DMS53 treated with DMSO at 0.1 percent for 48 hours (cell line): ENCODE results near the gene PPDPF.

Experiments used
- DNase-seq: peaks from one replicate; lab custom pipeline; 2025; ENCODE audit not compliant: unreplicated experiment; lab: John Stamatoyannopoulos, UW

PPDPF gene

DNA sequence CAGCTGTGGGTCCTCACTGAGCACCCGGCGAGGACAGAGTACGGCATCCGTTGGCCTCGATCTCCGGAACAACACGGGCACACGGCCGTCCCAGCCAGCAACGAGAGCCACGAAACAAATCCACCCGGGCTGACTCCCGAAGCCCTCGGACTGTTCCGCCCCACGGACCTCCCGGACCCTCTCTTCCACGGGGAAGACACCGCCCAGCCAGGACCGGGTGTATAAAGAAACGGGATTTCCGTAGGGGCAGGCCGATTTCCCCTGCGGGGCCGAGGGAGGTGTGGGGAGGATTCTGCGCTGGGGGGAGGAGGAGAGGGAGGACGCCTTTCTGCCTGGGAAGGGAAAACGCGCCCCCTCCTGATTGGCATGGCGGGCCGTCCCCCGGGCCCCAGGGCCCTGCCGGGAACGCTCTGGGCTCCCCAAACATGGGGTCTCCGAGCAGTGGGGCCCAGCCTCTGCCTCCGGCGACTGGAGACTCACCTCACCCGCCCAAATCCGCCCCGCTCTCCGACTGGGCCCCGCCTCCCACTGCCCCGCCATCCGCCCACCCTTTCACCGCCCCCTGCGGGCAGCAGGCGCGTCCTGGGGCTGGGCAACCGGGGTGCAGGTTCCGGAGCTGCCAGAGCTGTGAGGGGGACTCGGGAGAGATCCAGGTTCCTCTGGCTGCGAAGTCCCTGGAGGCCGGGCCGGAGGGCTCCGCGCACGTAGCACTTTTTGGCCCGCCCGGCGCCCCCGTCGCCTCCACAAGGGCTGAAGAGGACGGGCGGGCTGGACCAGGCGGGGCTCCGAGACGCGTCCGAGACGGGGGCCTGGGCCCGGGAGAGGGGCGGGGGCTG, 679 bp upstream of the PPDPF start:
- DNase-seq = no peak

DNA sequence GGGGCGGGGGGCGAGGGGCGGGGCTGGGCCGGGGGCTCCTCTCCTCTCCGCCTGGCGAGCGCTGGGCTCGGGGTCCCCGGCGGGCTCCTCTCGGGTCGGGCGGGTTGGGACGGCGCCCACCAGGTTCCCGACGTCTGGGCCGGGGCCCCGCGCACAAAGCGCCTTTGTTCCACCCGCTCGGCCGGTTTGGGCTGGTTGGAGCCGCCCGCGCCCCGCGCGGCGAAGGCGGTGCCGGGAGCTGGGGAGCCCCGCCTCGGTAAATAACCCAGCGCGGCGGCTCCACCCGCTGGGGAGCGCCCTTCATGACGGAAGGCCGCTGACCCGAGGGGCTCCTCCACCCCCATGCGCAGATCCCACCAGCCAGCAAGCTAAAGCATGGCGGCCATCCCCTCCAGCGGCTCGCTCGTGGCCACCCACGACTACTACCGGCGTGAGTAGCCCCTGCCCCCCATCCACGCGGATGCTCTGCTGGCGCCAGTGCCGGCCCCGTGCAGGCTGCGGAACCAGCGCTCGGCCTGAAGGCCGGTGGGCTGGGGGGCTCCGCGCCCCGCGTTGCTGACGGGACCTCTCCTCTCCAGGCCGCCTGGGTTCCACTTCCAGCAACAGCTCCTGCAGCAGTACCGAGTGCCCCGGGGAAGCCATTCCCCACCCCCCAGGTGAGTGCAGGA, 503 bp downstream of the PPDPF start:
- no peak for DNase-seq

DNA sequence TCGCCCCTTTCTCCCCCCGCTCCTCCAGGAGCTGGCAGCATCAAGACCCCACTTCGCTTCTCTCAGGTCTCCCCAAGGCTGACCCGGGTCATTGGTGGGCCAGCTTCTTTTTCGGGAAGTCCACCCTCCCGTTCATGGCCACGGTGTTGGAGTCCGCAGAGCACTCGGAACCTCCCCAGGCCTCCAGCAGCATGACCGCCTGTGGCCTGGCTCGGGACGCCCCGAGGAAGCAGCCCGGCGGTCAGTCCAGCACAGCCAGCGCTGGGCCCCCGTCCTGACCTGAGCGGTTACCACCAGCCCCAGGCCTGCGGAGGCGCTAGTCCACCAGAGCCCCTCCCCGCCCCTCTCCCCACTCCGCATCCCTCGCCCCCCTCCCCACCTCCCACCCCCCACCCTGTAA, 1.0 kb downstream of the PPDPF start:
- DNase-seq = no peak

DNA sequence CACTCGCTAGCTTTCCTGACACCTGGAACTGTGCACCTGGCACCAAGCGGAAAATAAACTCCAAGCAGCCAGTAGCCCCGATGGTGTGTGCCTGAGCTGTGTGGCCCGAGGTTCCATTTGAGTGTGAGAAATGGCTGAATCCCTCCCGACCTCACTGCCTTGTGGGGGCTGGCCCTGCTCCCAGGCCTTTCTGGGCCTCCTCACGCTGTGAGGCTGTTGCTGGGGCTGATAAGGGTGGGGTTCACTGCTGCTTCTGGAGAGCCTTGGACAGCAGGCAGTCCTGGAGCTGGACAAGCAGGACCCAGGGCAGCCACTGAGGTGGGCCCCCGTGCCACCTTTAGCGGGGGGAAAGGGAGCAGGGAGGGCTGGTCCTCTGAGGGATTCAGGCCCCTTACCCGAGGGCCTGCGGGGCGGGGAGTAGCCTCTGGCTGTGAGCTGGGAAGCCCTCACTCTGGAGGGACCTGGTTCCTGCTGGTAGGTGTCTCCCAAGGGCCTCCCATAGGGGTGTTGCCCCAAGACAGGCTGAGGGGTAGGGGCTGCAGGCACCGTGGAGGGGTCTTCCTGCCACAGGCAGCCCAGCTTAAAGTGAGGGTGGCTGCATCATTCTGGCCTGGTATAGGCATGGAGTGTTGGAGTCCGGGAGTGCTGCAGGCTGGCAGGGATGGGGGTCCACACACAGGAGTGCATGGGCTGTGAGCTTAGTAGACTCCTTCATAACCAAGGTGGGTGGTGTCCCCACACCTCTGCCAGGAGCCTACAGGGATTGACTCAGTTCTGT, 1.7 kb downstream of the PPDPF start:
- DNase-seq = no peak

DNA sequence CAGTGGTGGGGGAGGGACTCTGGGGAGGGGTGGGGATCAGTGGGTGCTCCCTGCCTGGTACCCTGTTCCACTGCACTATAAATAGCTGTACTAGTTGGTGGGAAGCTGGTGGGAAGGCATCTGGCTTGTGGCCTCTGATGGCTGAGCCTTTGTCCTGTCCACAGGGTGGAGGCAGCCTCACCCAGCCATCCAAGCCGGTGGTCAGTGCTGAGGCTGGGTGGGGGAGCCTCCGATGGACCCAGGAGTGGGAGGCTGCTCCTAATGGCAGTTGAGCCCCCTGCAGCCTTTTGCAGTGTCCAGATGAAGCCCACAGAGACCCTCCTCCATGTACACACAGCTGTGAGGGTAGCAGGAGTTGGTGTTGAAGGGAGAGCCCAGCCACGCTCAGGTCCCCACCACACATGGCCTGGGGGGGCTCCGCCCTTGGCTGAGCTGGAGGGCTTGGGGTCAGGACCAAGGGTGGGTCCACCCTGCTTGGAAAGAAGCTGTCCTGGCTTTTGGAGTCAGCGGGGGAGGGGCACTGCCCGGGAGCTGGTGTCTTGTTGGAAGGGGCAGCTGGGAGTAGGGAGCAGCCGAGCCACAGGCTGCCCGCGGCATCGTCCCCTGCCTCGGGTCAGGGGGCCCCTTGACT, 2.5 kb downstream of the PPDPF start:
- no peak for DNase-seq

DNA sequence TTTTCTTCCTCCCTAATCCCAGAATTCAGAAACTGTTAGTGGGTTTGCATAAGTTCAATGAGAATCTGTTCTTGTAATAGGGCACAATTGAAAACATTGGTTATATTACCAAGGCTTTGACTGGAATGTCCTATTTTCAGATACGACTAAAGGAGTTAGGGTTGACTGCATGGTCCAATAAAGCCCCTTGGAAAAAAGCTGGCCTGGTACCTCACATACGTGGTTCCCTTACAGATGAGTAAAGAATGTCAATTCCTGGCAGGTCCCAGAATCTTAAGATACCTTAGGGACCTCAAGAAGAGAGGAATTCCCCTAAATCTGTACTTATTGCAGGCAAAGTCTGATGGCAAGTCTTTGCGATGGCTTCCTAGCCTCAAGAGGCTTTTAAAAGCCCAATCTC, 4.6 kb downstream of the PPDPF start:
- no peak for DNase-seq

DNA sequence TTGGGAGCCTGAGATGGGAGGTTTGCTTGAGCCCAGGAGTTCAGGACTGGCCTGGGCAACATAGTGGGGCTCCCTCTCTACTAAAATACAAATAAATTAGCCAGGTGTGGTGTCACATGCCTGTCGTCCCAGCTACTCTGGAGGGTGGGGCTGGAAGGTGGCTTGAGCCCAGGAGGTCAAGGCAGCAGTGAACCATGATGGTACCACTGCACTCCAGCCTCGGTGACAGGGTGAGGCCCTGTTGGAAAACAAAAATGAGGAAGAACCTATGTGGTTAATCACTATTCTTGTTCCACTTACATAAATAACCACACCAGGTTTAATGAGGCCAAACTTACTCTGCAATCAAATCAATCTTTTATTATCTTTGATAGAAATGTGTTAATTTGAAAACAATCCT, 5.4 kb downstream of the PPDPF start:
- DNase-seq = no peak

DNA sequence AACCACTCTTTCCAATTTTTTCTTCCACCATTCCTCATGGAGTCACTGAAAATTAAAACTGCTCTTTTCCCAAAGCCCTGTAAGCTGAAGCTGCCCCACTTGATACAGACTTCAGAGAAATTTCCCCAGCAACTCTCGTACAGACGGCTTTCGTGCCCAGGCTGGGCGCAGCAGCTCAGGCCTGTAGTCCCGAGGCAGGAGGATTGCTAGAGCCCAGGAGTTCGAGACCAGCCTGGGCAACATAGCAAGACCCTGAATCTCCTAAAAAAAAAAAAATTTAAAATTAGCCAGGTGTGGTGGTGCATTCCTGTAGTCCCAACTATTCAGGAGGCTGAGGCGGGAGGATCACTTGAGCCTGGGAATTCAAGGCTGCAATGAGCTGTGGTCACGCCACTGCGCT, 6.6 kb downstream of the PPDPF start:
- no peak for DNase-seq

DNA sequence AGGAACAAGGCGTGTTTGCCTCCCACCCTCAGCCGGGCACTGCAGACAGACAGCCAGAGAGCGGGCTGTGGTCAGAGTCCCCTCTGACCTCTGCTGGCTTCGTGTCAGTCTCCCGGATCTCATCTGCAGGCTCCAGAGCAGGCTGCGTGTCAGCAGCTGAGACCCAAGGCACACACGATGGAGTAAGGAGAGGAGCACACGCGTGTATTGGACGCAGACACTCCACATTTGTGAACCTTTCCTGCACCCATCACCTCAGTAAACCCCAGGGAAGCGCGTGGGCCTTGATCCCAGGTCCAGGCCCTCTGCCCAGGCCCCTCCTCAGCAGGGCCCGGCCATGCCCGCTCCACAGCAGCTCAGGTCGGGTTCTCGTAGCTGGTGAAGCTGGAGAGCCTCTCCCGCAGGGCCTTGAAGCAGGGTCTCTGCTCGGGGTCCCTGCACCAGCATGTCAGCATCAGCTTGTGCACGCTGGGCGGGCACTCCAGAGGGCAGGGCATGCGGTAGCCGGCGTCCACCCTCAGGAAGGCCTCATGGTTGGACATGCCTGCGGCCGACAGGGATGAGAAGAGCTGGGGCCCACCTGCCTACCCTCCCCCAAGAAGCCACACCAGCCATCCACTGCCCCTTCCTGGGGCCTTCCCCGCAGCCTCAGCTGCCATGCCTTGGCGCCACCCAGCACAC, 8.8 kb downstream of the PPDPF start:
- no peak for DNase-seq

DNA sequence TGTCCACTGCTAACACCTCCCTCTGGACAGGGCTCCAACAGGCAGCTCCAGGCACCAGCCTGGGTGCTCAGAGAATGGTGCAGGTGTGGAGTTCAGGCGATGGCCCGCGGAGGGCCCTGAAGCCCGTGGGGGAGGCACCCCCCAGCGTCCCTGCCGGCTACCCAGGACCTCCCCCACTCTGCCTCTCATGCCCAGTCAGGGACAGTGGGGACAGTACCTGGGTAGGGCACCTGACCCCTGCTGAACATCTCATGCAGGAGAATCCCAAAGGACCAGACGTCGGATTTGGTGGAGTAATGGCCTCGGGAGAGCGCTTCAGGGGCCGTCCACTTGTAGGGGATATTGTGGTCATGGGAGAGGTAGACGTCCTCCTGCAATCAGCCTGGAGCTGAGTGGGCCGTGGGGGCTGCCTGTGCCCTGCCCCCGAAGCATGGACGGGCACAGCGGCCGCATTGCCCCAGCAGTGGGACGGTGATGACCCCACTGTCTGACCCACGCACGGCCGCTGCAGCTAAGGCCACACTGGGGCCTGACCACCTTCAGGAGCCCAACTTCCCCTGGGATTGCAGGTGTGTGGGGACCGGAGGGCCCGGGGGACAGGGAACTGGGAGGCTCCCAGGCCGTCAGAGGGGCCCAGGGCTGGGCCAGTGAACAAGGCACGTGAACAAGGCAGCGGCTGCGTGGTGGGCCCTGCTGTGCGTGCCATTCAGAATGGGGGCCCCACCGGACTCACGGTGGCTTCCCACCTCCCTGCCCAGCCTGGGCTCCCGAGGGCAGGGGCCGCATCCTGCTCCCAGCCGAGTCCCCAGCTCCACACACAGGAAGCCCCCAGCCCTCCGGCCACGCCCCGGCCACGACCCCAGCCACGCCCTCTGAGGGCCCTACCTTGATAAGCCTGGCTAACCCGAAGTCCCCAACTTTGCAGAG, 9.6 kb downstream of the PPDPF start:
- no peak for DNase-seq

DNA sequence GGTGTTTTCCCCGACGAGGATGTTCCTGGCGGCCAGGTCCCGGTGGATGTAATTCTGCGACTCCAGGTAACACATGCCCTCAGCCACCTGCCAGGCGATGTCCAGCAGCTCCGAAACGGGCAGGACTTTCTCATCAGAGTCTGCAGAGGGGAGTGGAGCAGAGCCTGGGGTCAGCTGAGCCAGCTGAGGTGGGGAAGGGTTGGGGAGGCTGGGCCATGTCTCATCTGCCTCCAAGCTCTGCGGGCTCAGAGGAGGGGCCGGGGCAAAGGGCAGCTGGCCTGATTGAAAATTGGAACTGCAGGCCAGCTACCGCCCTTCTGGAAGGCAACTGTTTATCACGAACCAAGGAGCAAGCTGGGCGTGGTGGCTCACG, 10.2 kb downstream of the PPDPF start:
- DNase-seq = no peak

DNA sequence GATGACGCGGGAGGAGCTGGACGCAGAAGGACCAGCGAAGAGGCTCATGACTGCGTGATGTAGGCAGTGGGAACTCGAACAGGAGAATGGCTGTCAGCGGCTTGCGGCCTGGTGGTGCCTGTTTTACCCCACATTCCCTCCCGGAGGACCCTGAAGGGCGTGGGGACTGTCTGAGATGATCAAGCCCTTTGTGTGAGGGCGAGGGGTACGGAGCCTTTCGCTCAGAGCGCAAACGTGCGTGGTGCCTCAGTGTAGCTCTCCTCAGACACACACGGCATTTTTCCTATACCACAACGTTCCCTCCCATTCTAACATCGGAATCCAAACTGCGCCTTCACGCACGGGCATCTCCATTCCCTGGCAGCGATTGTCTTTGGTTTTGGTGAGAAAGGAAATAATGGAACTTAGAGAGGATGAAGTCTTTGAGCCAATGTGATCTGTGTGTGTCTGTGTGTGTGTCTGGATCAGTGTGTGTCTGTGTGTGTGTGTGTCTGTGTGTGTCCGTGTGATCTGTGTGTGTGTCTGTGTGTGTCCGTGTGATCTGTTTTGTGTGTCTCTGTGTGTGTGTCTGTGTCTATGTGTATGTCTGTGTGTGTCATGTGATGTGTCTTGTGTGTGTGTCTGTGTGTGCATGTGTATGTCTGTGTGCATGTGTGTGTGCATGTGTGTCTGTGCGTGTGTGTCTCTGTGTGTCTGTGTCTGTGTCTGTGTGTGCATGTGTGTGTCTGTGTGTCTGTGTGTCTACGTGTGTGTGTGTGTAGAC, 11.3 kb downstream of the PPDPF start:
- DNase-seq = no peak

DNA sequence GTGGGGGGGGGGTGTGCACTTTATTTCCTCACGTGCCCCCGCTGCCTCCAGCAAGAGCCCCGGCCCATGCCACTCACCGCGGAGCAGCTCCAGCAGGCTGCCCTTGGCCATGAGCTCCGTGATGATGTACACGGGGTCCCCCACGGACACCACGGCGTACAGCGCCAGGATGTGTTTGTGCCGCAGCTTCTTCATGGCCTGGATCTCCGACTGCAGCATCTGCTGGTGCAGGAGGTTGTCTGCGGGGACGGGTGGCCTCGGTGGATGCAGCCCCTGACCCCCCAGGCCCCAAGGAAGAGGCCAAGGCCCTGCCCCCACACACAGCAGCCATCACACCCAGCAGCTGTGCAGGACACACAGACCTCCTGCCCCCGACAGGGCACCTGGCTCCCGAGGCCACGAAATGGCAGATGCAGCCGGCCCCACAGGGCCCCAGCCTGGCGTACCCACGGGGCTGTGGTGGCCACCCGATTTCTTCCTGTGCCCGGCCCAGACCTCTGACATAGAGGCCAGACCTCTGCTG, 11.9 kb downstream of the PPDPF start:
- DNase-seq = no peak

DNA sequence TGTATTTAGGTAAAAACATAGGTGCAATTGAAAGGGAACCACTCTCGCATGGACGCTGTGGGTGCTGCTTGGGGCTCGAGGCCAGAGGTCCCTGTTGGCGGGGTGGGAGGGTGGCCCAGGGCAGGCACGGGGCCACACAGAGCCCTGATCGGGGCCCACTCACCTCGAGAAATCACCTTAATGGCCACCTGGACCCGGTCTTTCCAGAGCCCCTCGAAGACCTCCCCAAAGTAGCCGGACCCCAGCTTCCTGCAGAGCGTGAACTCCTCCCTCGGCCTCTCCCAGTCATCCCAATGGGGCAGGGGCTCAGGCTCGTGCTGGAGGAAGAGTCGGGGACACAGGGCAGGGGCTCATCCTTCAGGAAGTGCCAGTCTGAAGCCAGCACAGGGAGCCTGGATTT, 12.8 kb downstream of the PPDPF start:
- no peak for DNase-seq

DNA sequence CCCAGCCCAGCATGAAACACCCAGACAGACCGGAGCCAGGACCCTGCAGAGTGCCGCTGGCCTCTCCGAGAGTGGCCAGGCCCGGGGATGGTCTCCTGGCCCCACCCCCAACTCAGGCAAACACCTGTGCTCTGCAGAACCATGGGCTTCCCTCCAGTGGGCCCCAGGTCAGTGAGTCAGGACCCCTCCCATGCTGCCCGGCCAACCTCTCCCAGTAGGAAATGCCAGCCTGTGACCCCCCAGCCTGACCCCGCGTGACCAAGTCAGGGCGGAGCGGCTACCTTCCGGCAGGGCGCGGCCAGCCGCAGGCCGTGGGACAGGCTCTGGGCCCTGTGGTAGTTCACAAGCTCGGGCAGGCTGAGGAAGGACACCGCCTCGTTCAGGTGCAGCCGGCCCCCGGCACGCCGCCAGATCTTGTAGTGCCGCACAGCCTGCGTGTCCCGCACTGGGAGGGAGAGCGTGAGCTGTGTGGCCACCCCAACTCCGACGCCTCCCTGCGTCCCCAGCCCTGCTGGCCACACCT, 13.4 kb downstream of the PPDPF start:
- no peak for DNase-seq

DNA sequence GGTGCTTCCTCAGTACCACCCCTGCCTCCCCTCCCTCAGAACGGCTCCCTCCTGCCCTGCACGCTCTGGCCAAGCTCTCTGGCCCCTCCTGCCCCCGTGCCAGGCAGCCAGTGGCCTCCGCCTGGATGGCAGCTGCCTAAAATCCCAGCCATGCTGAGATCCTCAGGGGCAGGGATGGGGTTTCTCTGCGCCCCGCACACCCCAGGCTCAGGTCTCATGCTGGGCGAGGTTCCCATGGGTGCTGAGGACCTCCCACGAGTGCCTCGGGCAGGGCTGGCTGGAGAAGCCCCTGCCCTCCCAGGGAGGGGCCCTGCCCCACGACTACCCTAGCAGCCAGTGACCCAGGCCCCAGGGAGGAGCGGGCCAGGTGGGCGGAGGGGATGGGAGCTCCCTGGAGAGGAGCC, 13.9 kb downstream of the PPDPF start:
- no peak for DNase-seq

DNA sequence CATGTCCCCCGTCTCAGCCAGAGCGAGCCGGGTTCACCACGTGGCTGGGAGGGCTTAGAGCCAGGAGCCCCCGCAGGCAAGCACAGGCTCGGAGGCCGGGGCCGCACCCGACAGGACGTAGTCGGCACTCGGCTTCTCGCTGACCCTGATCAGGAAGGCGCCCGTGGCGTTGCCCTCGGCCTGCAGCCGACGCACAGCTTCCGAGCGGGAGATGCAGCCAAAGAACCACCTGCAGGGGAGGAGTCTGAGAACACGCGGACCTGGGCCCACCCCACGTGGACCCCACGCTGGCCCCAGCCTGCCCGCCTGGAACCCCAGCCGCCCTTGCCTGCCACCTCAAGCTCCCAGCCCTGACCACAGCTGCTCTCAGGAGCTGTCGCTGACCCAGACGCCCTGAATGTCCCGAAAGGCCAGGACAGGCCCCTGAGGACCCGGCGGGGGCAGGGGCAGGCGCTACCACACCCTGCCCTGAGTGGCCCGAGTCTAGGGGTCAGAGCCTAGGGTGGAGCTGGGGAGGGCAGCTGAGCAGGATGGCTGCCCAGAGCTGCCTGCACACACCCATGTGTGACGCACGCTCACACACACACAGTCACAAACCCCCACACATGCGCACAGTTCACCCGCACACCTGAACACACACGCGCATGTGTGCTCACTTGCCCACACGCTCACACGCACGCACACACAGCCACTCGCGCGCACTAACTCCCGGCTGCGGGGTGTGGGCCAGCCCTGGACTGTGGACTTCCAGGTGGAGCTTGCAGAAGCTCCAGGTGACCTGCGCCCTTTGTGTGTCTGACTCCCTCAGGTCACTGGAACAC, 14.5 kb downstream of the PPDPF start:
- no peak for DNase-seq
